ENCODE measurements around the gene CATSPERB.
"Not testable (repeated sequence)": the region's sequence is repeated elsewhere in the genome, so short reads cannot be mapped to it uniquely, and the experiment has no call there.

The CATSPERB gene

DNA sequence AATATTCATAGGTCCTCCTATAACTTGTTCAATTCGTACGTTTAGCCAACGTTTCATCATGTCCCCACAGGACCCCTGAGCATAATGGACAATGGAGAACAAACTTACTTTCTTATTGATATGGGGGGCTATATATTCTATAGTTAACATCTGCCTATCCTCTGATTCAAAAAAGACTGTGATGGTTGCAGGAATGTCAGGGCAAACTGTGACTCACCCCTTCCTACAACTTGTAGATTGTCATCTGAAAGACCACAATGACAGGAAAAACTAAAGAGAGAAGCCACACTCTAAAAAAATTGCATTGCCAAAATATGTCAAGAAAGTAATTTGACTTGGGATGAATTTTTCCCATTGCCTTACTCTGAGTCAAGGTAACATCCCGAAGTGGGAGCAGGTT lies 50.8 kb downstream of the CATSPERB start:
- no peak overlapping the region for H2BK120ac ChIP-seq (ENCODE audit: low read depth, low read length)
- no peaks in the 10 kb centered on the region for H3K27me3 ChIP-seq (ENCODE audit: insufficient read depth, low read length, poor library complexity)
- no peak overlapping the region for H4K5ac ChIP-seq (ENCODE audit: low read length)
- no peak overlapping the region for H3K4ac ChIP-seq (ENCODE audit: low read depth, low read length)
- no peak overlapping the region for H3K18ac ChIP-seq (ENCODE audit: low read length)
- no peak overlapping the region for H2BK15ac ChIP-seq (replicated peaks; ENCODE audit: low read depth)
- no peak overlapping the region for H3K23ac ChIP-seq (ENCODE audit: low read length)
- no peak overlapping the region for H3K56ac ChIP-seq (ENCODE audit: low read length)
- H3K4me2 ChIP-seq (ENCODE audit: low read length), result no peak overlapping the region
- H3K79me1 ChIP-seq (ENCODE audit: low read length), result no peaks in the 10 kb centered on the region
- no peaks in the 10 kb centered on the region for H3K79me2 ChIP-seq (ENCODE audit: control insufficient read depth, insufficient read depth, low read length)
- H3K9ac ChIP-seq (ENCODE audit: low read length), result no peak overlapping the region
- WGBS (ENCODE audit: extremely low coverage, insufficient coverage, low lambda C conversion rate), result no CpG with 5 or more reads among the region's 4 CpGs
- no peaks in the 10 kb centered on the region for H3K36me3 ChIP-seq (ENCODE audit: control insufficient read depth, insufficient read depth, low read length)
- DNase-seq, result no peak
- no peak overlapping the region for H4K8ac ChIP-seq (ENCODE audit: low read depth, low read length)
- H3K27ac ChIP-seq (ENCODE audit: low read depth, low read length), result no peak overlapping the region
- H3K4me3 ChIP-seq (ENCODE audit: low read length), result no peak overlapping the region
- no peak overlapping the region for H2BK5ac ChIP-seq (ENCODE audit: low read length)
- H3K4me1 ChIP-seq (ENCODE audit: control insufficient read depth, low read depth, low read length), result peaks cover 2% of the 10 kb centered on the region
- H2AK5ac ChIP-seq (ENCODE audit: low read length), result no peak overlapping the region

DNA sequence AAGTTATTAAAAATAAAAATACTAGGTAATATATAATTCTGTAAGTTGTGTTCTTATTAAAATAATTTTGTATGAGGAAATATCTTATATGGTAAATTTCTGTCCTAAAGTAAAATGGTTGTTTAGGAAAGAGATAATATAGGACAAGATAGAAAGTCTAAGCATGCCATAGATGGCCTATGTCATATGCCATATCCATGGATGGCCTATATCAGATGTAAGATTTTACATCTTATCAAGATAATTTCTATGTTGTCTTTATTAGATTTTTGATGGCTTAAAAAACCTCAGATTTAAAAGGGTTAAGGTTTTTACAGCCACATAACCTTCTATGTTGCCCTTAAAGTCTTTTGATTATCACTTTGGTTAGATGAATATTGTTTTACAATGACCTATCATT lies 52.6 kb downstream of the CATSPERB start:
- no peak overlapping the region for H3K18ac ChIP-seq (ENCODE audit: low read length)
- H3K9ac ChIP-seq (ENCODE audit: low read length), result no peak overlapping the region
- no peaks in the 10 kb centered on the region for H3K79me2 ChIP-seq (ENCODE audit: control insufficient read depth, insufficient read depth, low read length)
- no peak overlapping the region for H3K56ac ChIP-seq (ENCODE audit: low read length)
- H2BK5ac ChIP-seq (ENCODE audit: low read length), result no peak overlapping the region
- no peaks in the 10 kb centered on the region for H3K79me1 ChIP-seq (ENCODE audit: low read length)
- H3K23ac ChIP-seq (ENCODE audit: low read length), result no peak overlapping the region
- H3K4me2 ChIP-seq (ENCODE audit: low read length), result no peak overlapping the region
- no peak overlapping the region for H4K5ac ChIP-seq (ENCODE audit: low read length)
- no peak overlapping the region for H2BK15ac ChIP-seq (replicated peaks; ENCODE audit: low read depth)
- peak; percentile 17 for DNase-seq
- no peak overlapping the region for H3K4ac ChIP-seq (ENCODE audit: low read depth, low read length)
- no peaks in the 10 kb centered on the region for H3K36me3 ChIP-seq (ENCODE audit: control insufficient read depth, insufficient read depth, low read length)
- H2AK5ac ChIP-seq (ENCODE audit: low read length), result no peak overlapping the region
- no peak overlapping the region for H3K4me3 ChIP-seq (ENCODE audit: low read length)
- no peaks in the 10 kb centered on the region for H3K4me1 ChIP-seq (ENCODE audit: control insufficient read depth, low read depth, low read length)
- no peak overlapping the region for H4K8ac ChIP-seq (ENCODE audit: low read depth, low read length)
- H3K27me3 ChIP-seq (ENCODE audit: insufficient read depth, low read length, poor library complexity), result no peaks in the 10 kb centered on the region
- no peak overlapping the region for H3K27ac ChIP-seq (ENCODE audit: low read depth, low read length)
- H2BK120ac ChIP-seq (ENCODE audit: low read depth, low read length), result no peak overlapping the region

DNA sequence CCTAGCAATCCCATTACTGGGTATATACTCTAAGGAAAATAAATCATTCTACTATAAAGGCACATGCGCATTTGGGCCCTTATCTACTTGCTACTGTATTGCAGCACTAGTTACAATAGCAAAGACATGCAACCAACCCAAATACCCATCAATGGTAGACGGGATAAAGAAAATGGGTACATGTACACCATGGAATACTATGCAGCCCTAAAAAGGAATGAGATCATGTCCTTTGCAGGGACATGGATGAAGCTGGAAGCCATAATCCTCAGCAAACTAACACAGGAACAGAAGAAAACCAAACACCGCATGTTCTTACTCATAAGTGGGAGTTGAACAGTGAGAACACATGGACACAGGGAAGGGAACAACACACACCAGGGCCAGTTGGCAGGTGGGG lies 54.2 kb downstream of the CATSPERB start:
- H3K9ac ChIP-seq (ENCODE audit: low read length); H3K79me2 ChIP-seq (ENCODE audit: control insufficient read depth, insufficient read depth, low read length); H3K4me1 ChIP-seq (ENCODE audit: control insufficient read depth, low read depth, low read length); H3K56ac ChIP-seq (ENCODE audit: low read length); H3K23ac ChIP-seq (ENCODE audit: low read length); H3K36me3 ChIP-seq (ENCODE audit: control insufficient read depth, insufficient read depth, low read length); H4K8ac ChIP-seq (ENCODE audit: low read depth, low read length); H2BK5ac ChIP-seq (ENCODE audit: low read length); H2AK5ac ChIP-seq (ENCODE audit: low read length); H4K5ac ChIP-seq (ENCODE audit: low read length); DNase-seq; H3K4me2 ChIP-seq (ENCODE audit: low read length); H3K4me3 ChIP-seq (ENCODE audit: low read length); H3K18ac ChIP-seq (ENCODE audit: low read length); H2BK15ac ChIP-seq (replicated peaks; ENCODE audit: low read depth); H3K4ac ChIP-seq (ENCODE audit: low read depth, low read length); H2BK120ac ChIP-seq (ENCODE audit: low read depth, low read length); H3K27ac ChIP-seq (ENCODE audit: low read depth, low read length); H3K79me1 ChIP-seq (ENCODE audit: low read length); H3K27me3 ChIP-seq (ENCODE audit: insufficient read depth, low read length, poor library complexity): not testable (repeated sequence)
- WGBS (ENCODE audit: extremely low coverage, insufficient coverage, low lambda C conversion rate), result no CpG with 5 or more reads among the region's 3 CpGs

DNA sequence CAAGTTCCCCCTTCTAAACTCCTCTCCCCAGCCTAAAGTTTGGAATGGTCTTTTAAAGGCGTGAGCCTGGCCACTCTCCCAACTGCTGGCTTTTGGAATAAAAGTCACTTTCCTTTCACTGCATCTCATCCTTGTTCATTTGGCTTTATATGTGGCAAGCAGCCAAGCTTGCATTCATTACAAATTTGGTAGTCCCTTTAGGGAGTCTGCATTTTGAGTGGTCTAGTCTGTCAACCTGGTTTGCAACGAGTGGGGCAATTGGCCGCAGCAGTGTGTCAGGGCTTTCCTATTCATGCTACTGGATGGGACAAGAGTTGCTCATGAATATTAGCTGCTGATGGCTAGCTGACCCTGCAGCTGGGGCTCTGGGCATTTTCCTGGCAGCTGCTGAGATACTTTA lies 57.0 kb downstream of the CATSPERB start:
- no peak for DNase-seq
- Histone ChIP-seq H3K23ac (ENCODE audit: low read length) (no peak overlapping the region), H4K8ac (ENCODE audit: low read depth, low read length) (no peak overlapping the region)

DNA sequence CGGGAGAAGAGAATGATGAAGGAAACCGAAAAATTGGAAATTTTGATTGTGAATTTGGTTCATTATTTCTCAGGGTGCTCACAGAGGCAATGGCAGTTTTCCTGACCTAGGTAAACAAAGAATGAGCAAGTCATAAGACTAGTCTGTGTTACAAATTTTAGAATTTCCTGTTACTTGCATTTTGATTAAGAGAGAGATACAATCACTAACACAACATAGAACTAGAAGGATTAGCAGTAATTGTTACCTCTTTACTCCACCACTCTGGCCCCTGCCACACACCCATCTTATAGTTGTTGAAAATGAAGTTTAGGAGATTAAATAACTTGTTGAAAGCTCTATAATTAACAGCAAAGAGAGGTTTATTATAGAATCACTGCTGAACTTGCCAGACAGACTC lies 62.0 kb downstream of the CATSPERB start:
- no peak overlapping the region for H3K4ac ChIP-seq (ENCODE audit: low read depth, low read length)

More for the DNA sequence above, 57.0 kb downstream of the CATSPERB start:
- Histone ChIP-seq H2BK120ac (ENCODE audit: low read depth, low read length) (no peak overlapping the region), H2BK5ac (ENCODE audit: low read length) (no peak overlapping the region), H3K4me1 (ENCODE audit: control insufficient read depth, low read depth, low read length) (no peaks in the 10 kb centered on the region), H3K27me3 (ENCODE audit: insufficient read depth, low read length, poor library complexity) (no peaks in the 10 kb centered on the region), H3K4ac (ENCODE audit: low read depth, low read length) (no peak overlapping the region), H3K36me3 (ENCODE audit: control insufficient read depth, insufficient read depth, low read length) (no peaks in the 10 kb centered on the region), H3K79me1 (ENCODE audit: low read length) (no peaks in the 10 kb centered on the region), H3K4me2 (ENCODE audit: low read length) (no peak overlapping the region), H3K18ac (ENCODE audit: low read length) (no peak overlapping the region), H4K5ac (ENCODE audit: low read length) (no peak overlapping the region), H3K79me2 (ENCODE audit: control insufficient read depth, insufficient read depth, low read length) (no peaks in the 10 kb centered on the region), H3K56ac (ENCODE audit: low read length) (no peak overlapping the region), H2BK15ac (replicated peaks; ENCODE audit: low read depth) (no peak overlapping the region), H3K4me3 (ENCODE audit: low read length) (no peak overlapping the region), H3K9ac (ENCODE audit: low read length) (no peak overlapping the region), H3K27ac (ENCODE audit: low read depth, low read length) (no peak overlapping the region), H2AK5ac (ENCODE audit: low read length) (no peak overlapping the region)
- WGBS (ENCODE audit: extremely low coverage, insufficient coverage, low lambda C conversion rate), result no CpG with 5 or more reads among the region's 3 CpGs

DNA sequence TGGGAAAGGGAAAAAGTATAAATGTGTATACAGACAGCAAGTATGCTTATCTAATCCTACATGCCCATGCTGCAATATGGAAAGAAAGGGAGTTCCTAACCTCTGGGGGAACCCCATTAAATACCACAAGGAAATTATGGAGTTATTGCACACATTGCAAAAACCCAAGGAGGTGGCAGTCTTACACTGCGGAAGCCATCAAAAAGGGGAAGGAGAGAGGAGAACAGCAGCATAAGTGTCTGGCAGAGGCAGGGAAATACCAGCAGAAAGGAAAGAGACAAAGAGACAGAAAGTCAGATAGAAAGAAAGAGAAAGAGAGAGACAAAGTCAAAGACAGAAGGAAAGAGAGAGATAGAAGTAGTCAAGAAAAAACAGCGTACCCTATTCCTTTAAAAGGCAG lies 64.8 kb downstream of the CATSPERB start:
- not testable (repeated sequence) for H2BK15ac ChIP-seq (replicated peaks; ENCODE audit: low read depth); H3K27ac ChIP-seq (ENCODE audit: low read depth, low read length); H2AK5ac ChIP-seq (ENCODE audit: low read length); H2BK120ac ChIP-seq (ENCODE audit: low read depth, low read length); H3K18ac ChIP-seq (ENCODE audit: low read length); H3K4ac ChIP-seq (ENCODE audit: low read depth, low read length); H3K79me2 ChIP-seq (ENCODE audit: control insufficient read depth, insufficient read depth, low read length); H4K8ac ChIP-seq (ENCODE audit: low read depth, low read length); H3K4me1 ChIP-seq (ENCODE audit: control insufficient read depth, low read depth, low read length); H3K4me2 ChIP-seq (ENCODE audit: low read length); H4K5ac ChIP-seq (ENCODE audit: low read length); H3K9ac ChIP-seq (ENCODE audit: low read length); H3K23ac ChIP-seq (ENCODE audit: low read length); DNase-seq; H2BK5ac ChIP-seq (ENCODE audit: low read length); H3K27me3 ChIP-seq (ENCODE audit: insufficient read depth, low read length, poor library complexity); H3K79me1 ChIP-seq (ENCODE audit: low read length); H3K36me3 ChIP-seq (ENCODE audit: control insufficient read depth, insufficient read depth, low read length); H3K56ac ChIP-seq (ENCODE audit: low read length); H3K4me3 ChIP-seq (ENCODE audit: low read length)
- WGBS (ENCODE audit: extremely low coverage, insufficient coverage, low lambda C conversion rate), result no CpG with 5 or more reads among the region's 2 CpGs

More for the DNA sequence above, 62.0 kb downstream of the CATSPERB start:
- Histone ChIP-seq H3K27ac (ENCODE audit: low read depth, low read length) (no peak overlapping the region), H3K23ac (ENCODE audit: low read length) (no peak overlapping the region), H3K27me3 (ENCODE audit: insufficient read depth, low read length, poor library complexity) (no peaks in the 10 kb centered on the region), H3K9ac (ENCODE audit: low read length) (no peak overlapping the region), H4K5ac (ENCODE audit: low read length) (no peak overlapping the region), H3K79me2 (ENCODE audit: control insufficient read depth, insufficient read depth, low read length) (no peaks in the 10 kb centered on the region), H4K8ac (ENCODE audit: low read depth, low read length) (no peak overlapping the region), H3K4me3 (ENCODE audit: low read length) (no peak overlapping the region), H2BK120ac (ENCODE audit: low read depth, low read length) (no peak overlapping the region), H3K18ac (ENCODE audit: low read length) (no peak overlapping the region), H3K56ac (ENCODE audit: low read length) (no peak overlapping the region), H3K79me1 (ENCODE audit: low read length) (no peaks in the 10 kb centered on the region), H2BK15ac (replicated peaks; ENCODE audit: low read depth) (no peak overlapping the region), H3K36me3 (ENCODE audit: control insufficient read depth, insufficient read depth, low read length) (no peaks in the 10 kb centered on the region), H3K4me2 (ENCODE audit: low read length) (no peak overlapping the region), H3K4me1 (ENCODE audit: control insufficient read depth, low read depth, low read length) (no peaks in the 10 kb centered on the region), H2AK5ac (ENCODE audit: low read length) (no peak overlapping the region), H2BK5ac (ENCODE audit: low read length) (no peak overlapping the region)
- WGBS (ENCODE audit: extremely low coverage, insufficient coverage, low lambda C conversion rate), result no CpG with 5 or more reads among the region's 2 CpGs
- no peak for DNase-seq
